ENCODE data around the gene CEP135.
"Not testable (repeated sequence)": the region's sequence is repeated elsewhere in the genome, so short reads cannot be mapped to it uniquely, and the experiment has no call there.

CEP135 gene, protein sequence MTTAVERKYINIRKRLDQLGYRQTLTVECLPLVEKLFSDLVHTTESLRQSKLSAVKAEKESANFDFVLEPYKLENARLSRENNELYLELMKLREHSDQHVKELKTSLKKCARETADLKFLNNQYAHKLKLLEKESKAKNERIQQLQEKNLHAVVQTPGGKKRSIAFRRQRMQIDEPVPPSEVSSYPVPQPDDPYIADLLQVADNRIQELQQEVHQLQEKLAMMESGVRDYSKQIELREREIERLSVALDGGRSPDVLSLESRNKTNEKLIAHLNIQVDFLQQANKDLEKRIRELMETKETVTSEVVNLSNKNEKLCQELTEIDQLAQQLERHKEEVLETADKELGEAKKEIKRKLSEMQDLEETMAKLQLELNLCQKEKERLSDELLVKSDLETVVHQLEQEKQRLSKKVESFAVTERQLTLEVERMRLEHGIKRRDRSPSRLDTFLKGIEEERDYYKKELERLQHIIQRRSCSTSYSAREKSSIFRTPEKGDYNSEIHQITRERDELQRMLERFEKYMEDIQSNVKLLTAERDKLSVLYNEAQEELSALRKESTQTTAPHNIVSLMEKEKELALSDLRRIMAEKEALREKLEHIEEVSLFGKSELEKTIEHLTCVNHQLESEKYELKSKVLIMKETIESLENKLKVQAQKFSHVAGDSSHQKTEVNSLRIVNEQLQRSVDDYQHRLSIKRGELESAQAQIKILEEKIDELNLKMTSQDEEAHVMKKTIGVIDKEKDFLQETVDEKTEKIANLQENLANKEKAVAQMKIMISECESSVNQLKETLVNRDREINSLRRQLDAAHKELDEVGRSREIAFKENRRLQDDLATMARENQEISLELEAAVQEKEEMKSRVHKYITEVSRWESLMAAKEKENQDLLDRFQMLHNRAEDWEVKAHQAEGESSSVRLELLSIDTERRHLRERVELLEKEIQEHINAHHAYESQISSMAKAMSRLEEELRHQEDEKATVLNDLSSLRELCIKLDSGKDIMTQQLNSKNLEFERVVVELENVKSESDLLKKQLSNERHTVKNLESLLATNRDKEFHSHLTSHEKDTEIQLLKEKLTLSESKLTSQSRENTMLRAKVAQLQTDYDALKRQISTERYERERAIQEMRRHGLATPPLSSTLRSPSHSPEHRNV

DNA sequence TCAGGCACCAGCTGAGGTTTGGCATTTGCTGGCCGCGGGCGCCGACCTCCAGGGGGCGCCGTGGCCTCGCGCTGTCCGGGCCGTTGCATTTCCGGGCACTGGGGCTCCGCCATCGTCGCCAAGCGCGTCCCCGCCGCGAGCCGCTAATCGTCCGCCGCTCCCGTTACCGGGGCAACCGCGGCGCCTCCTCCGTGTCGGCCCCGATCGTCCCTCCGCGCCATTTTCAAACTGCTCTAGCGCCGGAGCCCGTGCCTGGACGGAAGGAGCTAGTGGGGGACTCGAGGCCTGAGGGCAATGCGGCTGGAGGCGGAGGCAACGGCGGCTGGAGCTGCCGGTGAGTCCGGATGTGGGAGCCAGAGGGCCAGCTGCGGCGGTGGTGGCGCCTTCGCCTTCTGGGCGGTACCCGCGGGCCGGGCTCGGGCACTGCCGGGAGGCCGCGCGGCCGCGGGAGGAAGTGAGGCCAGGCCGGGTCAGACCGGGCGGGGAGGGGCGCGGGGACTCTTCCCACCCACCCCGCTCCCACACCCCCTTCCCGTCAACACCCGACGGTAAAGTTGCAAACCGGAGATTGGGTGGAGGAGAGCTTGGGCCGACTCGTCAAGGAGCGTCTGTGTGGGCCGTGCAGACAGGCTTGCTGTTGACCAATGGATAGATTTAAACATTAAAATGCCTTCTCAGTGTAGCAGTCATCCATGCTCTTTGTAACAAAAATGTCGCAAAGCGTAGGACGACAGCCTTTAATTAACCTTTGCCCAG lies at the start of gene CEP135:
Gene CEP135 (plus strand): TSS at position 220 of the 756 bp plus-strand sequence. CDS start 3,186 bp downstream, outside the sequence.
- DNase-seq (ENCODE audit: low read depth, low spot score), result peak; percentile 98

DNA sequence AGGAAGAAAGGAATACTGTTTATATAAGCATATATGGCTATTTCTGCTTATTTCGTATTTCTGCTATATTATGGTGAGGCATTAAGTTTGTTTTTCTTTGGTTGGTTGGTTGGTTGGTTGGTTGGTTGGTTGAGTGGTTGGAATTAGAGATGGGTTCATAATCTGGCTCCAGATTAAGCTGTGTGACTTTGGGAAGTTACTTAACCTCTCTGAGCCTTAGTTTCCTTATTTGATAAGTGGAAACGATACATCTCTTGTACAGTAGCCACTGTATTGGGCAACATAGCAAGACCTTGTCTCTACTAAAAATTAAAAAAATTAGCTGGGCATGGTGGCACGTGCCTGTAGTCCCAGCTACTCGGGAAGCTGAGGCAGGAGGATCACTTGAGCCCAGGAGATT lies 46.1 kb upstream of the CEP135 start:
- DNase-seq (ENCODE audit: low read depth, low spot score), result no peak

DNA sequence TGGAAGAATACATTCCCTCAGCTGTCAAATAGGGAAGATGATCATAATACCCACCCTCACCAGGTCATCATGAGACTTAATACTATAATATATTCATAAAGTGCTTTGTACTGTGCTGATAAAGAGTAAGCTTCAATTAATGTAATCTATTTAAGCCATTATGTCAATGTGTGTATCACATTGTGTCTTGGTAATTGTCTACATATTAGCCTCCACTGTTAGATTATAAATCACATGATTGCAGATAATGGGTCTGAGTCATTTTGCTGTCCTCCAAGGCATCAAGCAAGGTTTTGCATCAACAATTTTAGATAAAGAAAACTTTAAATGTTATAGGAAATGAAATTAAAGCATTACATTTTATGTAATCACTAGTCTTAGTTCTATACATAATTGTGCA lies 45.2 kb upstream of the CEP135 start:
- DNase-seq (ENCODE audit: low read depth, low spot score), result no peak

DNA sequence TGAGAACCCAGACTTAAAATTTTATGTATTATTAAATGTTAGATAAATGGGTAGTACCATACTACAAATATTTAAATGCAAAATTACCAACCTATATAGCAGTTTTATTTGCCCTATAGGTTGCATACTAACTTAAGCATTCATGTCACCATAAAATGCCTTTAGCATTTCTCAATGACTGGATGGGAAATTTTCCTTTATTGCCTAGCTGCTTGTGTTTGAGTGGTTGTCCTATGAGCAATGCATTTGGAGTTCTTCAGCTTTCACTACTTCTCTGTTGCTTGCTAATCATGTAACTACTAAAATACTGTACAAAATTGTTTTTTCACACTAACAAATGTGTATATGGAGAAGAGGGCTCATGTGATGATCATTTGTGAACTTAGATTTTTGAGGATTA lies 44.2 kb upstream of the CEP135 start:
- no peak for DNase-seq (ENCODE audit: low read depth, low spot score)

DNA sequence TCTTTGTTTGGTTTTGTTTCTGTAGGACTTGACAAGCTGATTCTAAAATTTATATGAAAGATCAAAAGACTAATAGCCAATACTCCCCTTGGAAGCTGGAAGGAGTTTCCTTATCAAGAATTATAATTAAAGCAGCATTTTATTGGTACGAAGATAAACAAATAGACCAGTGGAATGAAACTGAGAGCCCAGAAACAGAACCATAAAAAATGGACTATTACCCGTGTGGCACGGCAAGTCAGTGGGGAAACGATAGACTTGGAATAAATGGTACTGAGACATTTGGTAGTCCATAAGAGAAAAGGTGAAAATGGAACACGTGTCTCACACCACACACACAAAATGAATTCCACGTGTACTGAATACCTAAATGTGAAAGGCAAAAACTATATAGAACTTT lies 42.4 kb upstream of the CEP135 start:
- DNase-seq (ENCODE audit: low read depth, low spot score), result no peak

DNA sequence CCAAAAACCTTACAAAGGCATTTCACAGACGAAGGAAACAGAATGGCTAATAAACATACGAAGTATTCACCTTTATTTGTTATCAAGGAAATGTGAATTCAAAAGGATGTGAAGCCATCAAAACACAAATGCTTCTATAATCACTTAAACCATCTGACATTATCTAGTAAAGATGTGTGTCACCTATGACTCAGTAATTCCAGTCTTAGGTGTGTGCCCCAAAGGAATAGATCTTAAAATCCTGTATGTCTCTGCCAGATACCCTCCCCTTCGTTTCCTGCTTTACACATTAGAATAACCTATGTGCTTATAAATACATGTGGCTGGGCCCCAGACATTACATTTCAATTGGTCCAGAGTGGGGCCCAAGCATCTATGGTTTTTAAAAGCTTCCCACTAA lies 41.8 kb upstream of the CEP135 start:
- DNase-seq (ENCODE audit: low read depth, low spot score), result no peak

DNA sequence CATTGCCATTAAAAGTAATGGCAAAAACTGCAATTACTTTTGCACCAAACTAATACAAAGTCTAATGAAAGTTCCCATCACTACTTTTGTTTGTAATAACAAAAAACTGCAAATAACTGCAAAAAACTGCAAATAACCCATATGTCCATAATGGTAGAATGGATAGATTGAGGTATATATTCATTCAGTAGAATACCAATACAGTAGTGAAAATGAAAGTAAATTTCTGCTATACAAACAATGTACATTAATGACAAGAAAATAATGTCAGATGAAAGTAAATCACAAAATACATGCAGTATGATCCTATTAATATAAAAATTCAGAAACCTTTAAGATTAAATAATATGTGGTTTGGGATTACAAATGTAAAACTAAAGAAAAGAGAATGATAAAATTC lies 41.3 kb upstream of the CEP135 start:
- no peak for DNase-seq (ENCODE audit: low read depth, low spot score)

DNA sequence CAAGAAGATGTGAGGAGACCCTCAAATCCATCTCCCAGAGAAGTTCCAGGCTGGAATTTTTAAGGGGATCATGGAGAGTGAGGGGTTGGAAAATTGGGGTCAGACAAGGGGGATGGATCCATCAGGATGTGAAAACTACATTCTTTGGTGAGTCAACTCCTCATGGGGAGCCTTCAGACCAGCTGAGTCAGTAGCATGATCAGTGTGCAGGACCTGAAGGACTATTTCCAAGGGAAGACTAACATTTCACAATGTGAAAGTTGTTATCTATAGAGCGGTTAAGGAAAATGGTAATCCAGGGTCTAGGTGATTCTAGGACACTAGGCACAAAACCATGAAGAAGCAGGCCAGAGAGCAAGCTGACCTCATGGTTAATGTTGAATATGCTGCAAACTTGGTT lies 38.6 kb upstream of the CEP135 start:
- no peak for DNase-seq (ENCODE audit: low read depth, low spot score)

DNA sequence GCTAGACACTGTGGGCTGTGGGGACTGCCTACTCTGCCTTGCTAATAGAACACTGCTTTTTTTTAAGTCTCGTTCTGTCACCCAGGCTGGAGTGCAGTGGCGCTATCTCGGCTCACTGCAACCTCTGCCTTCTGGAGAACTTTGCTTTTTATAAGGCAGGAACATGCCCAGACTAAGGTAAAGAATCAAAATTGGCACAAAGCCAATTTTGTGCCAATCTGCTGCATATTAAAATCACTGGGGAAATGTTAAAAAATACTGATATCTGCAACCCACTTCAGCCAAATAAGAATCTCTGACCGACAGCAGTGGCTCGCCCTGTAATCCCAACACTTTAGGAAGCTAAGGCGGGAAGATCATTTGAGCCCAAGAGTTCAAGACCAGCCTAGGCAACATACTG lies 36.5 kb upstream of the CEP135 start:
- no peak for DNase-seq (ENCODE audit: low read depth, low spot score)

DNA sequence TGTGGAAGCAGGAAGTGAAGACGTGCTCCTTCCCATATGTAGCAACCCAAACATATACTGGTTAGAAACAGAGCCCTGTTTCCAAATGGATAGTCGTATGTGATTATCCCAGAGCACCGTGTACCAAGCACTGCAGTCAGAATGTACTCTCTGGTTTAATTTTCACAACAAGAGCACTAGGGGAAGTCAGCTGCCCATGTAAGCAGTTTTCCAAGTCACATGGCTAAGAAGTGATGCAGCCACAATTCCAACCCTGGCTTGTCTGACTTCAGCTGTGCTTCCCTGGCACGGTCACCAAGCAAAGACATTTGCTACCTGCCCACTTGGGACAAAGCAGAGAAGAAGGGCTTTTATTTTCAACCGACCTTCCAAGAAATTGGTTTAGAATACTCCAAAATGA lies 28.2 kb upstream of the CEP135 start:
- no peak for DNase-seq (ENCODE audit: low read depth, low spot score)

DNA sequence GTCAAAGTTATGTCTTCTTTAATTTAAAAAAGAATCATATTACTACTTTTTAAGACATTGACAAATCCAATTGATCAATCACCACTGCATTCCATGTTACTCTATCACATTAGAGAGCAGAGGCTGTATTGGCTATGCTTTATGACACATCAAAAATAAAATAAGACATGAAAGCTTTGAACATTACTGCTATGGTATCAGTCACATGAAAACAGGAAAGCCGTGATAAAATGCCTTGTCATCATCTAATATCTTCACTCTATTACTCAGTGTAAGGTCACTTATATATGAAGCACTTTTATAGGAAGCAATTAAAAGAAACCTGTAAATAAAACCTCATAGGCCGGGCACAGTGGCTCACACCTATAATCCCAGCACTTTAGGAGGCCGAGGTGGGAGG lies 27.7 kb upstream of the CEP135 start:
- no peak for DNase-seq (ENCODE audit: low read depth, low spot score)

DNA sequence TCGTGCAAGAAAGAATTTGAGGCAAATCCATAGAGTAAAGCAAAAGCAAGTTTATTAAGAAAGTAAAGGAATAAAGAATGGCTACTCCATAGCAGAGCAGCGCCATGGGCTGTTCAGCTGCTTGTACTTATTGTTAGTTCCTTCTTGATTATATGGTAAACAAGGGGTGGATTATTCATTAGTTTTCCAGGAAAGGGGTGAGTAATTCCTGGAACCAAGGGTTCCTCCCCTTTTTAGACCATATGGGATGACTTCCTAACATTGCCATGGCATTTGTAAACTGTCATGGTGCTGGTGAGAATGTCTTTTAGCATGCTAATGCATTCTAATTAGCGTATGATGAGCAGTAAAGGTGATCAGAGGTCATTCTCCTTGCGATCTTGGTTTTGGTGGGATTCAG lies 23.5 kb upstream of the CEP135 start:
- no peak for DNase-seq (ENCODE audit: low read depth, low spot score)

DNA sequence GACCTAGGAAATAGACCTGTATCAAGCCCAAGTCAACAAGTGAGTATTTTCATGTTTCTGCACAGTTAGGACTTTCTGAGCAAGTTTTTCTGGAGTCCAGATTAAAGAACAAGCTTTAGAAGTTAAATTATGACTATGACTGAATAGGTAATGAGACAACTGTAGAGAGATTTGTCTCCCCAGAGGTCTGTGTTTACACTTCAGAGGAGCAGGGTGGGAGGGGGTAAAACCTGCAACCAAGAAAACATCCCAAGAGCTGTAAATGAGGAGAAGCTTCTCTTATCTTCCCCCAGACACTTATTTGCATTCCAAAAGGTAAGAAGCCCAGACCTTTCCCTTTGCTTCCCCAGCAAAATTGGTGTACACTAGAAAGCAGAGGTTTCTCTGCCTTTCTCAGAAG lies 22.1 kb upstream of the CEP135 start:
- peak; percentile 64 for DNase-seq (ENCODE audit: low read depth, low spot score)

DNA sequence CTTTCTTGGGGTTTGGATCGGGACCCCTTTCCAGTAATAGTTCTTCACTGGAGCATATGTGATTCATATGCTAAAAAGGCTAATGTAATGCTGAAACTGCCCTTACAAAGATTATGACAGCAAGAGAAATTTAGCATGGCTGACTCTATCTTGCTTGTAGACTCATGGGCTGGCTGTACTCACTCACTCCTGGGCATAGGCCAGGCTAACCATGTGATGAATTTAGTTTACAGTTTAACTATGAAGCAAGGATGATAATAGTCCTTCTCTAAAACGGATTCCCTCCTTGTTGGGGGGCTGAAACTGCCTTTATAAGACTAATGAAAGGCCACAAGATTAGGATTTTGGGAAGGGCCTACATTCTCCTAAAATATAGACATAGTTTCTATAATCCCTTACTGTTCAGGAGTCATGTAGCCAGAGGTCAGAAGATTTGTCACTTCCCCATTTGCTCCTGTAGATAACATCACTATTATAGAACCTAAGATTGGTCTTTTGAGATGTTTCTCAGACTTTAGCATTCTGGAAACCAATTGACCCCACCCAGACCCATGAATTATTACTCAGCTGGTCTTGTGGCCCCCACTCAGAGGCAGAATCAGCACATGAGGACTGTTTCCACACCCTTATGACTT lies 20.8 kb upstream of the CEP135 start:
- no peak for DNase-seq (ENCODE audit: low read depth, low spot score)

DNA sequence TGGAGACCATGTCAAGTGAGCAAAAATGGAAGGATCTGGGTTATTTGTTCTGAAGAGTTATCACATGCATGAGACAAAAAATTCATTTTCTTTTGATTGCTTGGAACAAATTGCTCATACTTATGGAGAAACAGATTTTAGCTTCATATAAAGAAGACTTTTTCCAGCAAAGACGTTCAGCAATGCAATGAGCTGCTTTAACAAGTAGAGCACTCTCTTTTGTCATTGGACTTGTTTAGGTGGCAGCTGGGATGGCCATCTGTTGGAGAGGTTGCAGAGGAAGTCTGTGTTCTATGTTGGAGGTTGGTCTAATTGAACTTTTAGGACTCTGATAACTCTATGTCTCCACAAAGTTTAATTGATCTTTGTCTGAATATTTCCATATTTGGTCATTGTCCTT lies 19.9 kb upstream of the CEP135 start:
- DNase-seq (ENCODE audit: low read depth, low spot score), result no peak

DNA sequence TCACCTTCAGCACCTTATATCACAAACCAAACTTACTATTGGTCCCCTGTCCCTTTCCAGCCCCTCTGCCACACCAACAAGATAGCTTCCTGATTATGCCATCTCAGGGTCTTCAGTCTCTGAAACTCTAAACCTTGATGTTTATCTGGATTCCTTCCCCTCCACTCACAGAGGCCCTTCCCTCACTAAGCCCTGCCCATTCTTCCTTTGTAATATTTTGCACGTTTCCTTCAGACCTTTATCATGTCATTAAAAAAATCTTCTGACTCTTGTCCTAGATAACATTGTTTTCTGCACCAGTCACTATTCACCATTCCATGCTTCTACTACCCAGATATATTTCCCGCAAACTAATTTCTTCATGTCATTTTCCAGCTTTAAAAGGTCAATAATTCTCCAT lies 17.7 kb upstream of the CEP135 start:
- no peak for DNase-seq (ENCODE audit: low read depth, low spot score)

DNA sequence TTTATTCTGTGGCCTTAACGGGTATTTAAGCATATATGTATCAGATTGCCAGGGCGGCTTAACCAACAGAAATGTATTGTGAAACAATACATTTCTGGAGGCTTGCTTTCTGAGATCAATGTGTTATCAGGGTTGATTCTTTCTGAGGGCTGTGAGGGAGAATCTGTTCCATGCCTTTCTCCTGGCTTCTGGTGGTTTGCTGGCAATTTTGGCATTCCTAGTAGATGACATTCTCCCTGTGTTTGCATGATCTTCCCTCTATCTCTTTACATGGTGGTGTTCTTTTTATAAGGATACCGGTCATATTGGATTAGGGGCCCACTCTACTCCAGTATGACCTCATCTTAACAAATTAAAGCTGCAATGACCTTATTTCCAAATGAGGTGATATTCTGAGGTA lies 16.9 kb upstream of the CEP135 start:
- no peak for DNase-seq (ENCODE audit: low read depth, low spot score)

DNA sequence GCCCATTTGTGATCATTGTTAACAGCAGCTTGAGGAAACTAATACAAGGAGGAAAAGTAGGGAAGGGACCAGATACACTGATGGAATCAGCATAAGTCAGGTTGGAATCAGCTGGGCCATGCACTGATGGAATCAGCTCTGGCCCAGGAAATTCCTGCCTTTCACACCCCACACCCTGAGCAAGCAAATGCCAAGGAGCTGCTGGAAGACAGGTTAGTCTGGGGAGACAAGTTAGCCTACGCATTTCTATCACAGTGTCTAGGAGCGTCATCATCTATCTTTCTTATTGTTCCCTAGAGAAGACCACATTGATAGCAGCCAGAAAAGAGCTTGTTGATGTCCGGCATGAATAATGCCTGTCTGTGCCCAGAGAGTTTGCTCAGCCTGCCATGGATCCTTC lies 16.2 kb upstream of the CEP135 start:
- peak; percentile 19 for DNase-seq (ENCODE audit: low read depth, low spot score)

DNA sequence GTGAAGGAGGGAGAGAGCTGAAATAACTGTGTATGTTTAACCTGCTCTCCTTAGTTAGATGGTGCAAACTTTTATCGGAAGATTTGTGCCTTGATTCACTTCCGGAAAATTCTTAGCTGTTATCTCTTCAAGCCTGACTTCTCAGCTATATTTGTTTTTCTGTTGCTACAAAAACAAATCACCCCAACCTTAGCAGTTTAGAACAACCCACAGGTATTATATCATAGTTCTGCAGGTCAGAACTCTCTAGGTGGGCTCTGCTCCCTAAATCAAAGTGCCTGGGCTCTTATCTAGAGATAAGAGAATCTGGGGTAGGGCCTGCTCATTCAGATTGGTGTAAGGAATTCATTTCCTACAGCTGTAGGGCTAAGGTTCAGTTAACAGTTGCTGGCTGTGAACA lies 15.1 kb upstream of the CEP135 start:
- no peak for DNase-seq (ENCODE audit: low read depth, low spot score)

DNA sequence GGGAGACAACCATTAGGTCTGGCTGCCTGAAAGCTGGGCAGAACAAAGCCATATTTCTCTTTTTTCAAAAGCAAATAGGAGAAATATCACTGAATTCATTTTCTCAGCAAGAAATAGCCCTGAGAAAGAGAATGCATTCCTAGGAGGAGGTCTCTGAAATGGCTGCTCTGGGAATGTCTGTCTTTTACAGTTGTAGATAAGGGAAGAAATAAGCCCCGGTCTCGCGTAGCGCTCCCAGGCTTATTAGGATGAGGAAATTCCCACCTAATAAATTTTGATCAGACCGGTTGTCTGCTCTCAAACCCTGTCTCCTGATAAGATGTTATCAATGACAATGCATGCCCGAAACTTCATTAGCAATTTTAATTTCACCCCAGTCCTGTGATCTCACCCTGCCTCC lies 12.8 kb upstream of the CEP135 start:
- DNase-seq (ENCODE audit: low read depth, low spot score), result not testable (repeated sequence)

DNA sequence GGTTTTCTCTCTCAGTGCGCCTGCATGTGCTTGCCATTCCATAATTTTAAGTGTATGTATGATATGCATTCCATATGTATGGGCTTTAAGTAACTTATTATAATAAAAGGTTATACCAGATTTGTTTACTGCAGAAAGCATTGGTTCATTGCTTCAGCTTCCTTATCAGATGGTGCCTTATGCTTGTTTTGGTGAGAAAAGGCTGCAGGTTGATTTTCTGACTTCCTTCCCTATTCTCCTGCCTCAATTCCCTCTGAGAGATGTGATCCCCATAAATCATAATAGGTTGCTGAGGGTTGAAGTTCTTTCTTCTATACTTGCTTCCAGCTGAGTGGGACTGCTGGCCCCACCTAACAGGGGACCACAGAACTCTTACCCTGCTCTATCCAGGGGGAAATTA lies 10.3 kb upstream of the CEP135 start:
- no peak for DNase-seq (ENCODE audit: low read depth, low spot score)

All from ELF-1 (cell line).